HG02571 (cell line): Measurements from ENCODE around the gene LAMC3.
"Not testable (repeated sequence)": the region's sequence is repeated elsewhere in the genome, so short reads cannot be mapped to it uniquely, and the experiment has no call there.

Experiments used
- ATAC-seq: cut with Tn5 transposase; IDR thresholded peaks from one replicate; pipeline ENCODE4 v1.9.1; 2021; ENCODE audit warnings: mild to moderate bottlenecking, moderate library complexity; ENCODE audit not compliant: unreplicated experiment

LAMC3 gene

DNA sequence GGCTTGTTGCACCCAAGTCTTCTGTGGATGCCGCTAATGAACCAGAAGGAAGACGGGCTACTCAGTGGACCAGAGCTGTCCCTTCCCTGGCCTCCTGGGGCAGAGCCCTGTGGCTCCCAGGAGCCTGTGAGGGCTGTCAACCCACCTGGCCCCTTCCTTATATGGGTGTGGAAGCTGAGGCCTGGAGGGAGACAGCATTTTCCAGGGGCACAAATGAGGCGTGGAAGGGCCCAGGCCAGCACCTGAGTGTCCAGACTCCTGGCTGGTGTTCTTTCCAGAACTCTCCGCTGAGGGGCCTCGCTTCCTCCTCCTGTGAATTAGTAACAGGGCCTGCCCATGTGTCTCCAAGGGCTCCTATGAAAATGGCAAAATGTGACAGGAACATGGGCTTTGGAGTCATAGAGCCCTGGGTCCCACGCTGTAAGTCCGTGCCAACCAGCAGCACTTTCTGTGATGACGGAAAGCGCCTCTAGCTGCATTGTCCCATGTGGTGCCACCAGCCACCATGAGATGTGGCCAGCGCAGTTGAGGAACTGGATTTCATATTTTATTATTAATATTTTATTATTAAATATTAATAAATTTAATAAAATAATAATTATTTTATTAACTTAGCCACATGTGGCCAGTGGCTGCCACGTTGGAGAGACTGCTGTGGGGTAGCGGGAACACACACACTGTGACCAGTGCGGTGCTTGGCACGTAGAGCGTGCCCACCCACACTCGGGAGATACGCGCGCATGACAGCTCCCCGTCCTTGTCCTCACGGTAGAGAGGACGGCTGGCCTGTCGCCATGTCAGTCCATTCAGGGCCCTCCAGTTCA is 18.3 kb downstream of the LAMC3 start:
- ATAC-seq = no peak

- no peak for ATAC-seq
Measured at GRCh38 chr9:131027872-131028179, 18.9 kb downstream of the LAMC3 start.

- ATAC-seq = no peak
Measured at GRCh38 chr9:131028221-131028884, 19.4 kb downstream of the LAMC3 start.

GRCh38 chr9:131028931-131029573 is 20.1 kb downstream of the LAMC3 start:
- ATAC-seq = no peak

DNA sequence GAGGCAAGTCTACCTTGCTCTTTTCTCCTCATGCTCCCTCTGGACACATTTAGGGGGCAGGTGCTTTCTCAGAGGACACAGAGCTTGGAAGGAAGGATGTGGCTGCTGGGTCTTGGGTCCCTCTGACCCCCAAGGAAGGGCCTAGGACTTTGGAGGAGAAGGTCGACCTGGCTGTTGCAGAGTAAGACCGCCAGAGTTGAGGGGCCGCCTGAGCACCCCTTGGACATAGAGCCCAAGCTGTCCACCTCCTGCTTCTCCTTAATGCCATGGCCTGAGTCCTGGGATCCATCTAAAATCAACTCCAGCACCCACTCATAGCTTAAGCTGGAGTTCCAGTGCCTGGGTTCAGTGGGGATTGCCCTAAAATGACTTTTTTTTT is 20.6 kb downstream of the LAMC3 start:
- no peak for ATAC-seq

DNA sequence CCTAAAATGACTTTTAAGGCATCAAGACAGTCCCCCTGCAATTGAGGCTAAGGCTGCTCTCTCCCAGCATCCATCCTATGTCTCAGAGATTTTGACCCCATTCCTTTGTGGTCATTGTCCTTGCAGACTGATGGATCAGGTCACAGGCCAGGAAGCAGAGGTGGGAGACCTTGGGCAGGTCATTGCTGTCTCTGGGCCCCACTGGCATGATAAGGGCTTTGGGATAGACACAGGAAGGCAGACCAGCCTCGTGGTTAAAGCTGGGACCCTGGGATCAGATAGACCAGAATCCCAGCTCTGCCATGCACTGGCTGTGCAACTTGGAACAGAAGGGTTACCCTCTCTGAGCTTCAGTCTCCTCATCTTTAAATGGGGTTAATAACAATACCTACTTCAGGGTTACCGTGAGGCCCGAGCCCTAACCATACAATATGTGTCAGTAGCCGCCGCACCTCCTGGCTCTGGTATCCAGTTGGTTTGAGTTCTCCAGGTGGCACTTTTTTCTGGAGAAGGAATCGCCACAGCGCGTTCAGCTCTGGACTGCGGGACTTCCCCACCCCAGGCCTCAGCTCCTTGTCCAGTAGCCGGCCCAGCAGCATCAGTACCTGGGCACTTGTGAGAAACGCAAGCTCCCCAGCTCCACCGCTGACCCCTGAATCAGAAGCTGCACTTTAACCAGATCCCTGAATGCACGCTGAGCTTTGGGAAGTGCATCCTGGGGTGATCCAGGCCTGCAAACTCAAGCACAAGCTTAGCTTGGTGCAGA is 21.4 kb downstream of the LAMC3 start:
- ATAC-seq = no peak

DNA sequence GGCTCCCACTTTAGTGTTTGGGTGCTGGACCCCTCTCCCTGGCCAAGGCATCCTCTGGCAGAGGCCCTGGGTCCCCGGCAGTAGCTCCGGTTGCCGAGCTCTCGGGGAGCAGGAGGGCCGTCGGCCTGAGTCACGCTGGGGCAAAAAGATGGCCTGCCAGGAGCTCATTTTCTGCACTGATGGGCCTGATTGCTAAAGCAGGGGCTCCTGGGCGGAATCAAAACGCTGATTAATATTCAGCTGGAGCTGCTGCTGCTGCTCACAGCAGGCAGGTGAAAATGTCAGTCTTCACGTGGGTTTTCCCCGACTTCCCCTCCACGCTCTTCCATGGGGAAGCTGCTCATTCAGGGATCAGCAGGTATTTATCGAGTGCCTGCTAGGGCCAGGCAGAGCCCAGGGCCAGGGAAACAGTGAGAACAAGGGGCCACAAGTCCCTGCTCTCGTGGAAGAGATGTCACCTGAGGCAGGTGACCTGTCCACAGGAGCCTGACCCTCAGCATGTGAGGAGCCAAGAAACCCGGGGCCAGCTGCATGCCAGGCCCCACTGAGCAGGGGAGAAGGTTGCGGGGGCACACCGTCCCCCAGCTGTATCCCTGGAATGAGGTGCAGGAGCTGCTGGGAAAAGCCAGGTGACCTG is 22.1 kb downstream of the LAMC3 start:
- no peak for ATAC-seq

GRCh38 chr9:131031642-131032005 is 22.6 kb downstream of the LAMC3 start:
- ATAC-seq = no peak

DNA sequence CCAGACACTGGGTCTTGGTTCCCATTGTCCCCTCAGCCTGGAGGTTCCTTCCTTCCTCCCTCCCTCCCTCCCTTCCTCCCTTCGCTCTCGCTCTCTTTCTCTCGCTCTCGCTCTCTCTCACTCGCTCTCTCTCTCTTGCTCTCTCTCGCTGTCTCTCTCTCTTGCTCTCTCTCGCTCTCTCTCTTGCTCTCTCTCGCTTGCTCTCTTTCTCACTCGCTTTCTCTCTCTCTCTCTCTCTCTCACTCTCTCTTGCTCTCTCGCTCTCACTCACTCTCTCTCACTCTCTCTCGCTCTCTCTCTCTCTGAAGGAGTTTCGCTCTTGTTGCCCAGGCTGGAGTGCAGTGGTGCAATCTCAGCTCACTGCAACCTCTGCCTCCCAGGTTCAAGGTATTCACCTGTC is 23.4 kb downstream of the LAMC3 start:
- ATAC-seq = no peak

- ATAC-seq = no peak
Measured at GRCh38 chr9:131033269-131034224, 24.6 kb downstream of the LAMC3 start.

DNA sequence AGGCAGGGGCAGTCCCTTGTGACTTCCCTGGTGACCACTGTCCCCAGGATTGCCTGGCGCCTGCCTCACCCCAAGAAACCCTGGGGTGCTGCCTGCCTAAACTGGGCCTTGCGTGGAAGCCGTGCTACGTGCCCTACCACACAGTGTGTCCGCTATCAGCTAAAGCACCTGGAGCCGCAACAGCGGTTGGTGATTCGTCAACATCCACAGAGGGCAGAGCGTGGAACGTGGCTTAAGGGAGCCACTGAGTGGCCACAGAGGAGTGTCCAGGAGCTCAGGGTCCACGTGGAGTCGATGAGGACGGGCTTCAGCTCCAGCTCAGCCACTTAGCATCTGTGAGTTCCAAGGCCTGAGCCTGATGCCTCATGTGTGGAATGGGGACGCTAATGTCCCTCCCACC is 25.3 kb downstream of the LAMC3 start:
- ATAC-seq = no peak

- not testable (repeated sequence) for ATAC-seq
Measured at GRCh38 chr9:131034749-131035148, 25.8 kb downstream of the LAMC3 start.

- no peak for ATAC-seq
Measured at GRCh38 chr9:131035548-131035947, 26.6 kb downstream of the LAMC3 start.

DNA sequence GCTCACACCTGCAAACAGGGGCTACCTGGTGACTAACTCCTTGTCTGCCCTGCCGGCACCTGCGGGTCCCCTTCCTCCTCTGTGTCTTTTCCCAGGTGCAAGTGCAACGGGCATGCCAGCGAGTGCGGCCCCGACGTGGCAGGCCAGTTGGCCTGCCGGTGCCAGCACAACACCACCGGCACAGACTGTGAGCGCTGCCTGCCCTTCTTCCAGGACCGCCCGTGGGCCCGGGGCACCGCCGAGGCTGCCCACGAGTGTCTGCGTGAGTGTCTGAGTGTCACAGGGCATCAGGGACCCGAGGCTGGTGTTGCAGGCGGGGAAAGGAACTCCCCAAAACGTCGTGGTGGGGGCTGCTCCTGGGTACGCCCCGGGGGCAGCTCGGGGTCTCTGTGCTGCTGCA is 27.1 kb downstream of the LAMC3 start:
- ATAC-seq = no peak

- ATAC-seq = no peak
Measured at GRCh38 chr9:131036529-131037334, 27.8 kb downstream of the LAMC3 start.

- no peak for ATAC-seq
Measured at GRCh38 chr9:131037335-131038255, 28.6 kb downstream of the LAMC3 start.

- ATAC-seq = no peak
Measured at GRCh38 chr9:131038256-131039128, 29.5 kb downstream of the LAMC3 start.
